Stimulated activated naive CD8-positive, alpha-beta T cell treated with anti-CD3 and anti-CD28 coated beads, Interleukin-15, amount 100 ng/mL, for 72 hours (primary cell): ENCODE data around the gene TK1.
"Not testable (repeated sequence)": the region's sequence is repeated elsewhere in the genome, so short reads cannot be mapped to it uniquely, and the experiment has no call there.

ENCODE experiments used
- ATAC-seq: fragments of 150-1000 bp; cut with Tn5 transposase; 2 replicates; pipeline ENCODE4 v1.10.0; 2021; ENCODE audit warnings: mild to moderate bottlenecking, moderate library complexity
- DNase-seq, 2 donors: peaks; one replicate each; pipeline ENCODE4 v3.0.0; 2021 to 2022
- H3K27ac Mint-ChIP-seq, 2 donors: one replicate each; pipeline ENCODE4 v1.8.0; 2022; ENCODE audit warnings: mild to moderate bottlenecking in 2 of 2, mixed read lengths in 2 of 2, moderate library complexity in 2 of 2
- H3K27me3 Mint-ChIP-seq: one replicate; pipeline ENCODE4 v1.8.0; 2022; ENCODE audit warnings: mixed read lengths
- H3K4me1 Mint-ChIP-seq: one replicate; pipeline ENCODE4 v1.8.0; 2022; ENCODE audit warnings: mild to moderate bottlenecking, mixed read lengths
- H3K4me3 Mint-ChIP-seq, 2 donors: one replicate each; pipeline ENCODE4 v1.8.0; 2022; ENCODE audit warnings: mild to moderate bottlenecking in 2 of 2, mixed read lengths in 2 of 2, moderate library complexity in 1 of 2
- H3K9me3 Mint-ChIP-seq, 2 donors: one replicate each; pipeline ENCODE4 v1.8.0; 2022; ENCODE audit warnings: mixed read lengths in 2 of 2

The TK1 gene, protein sequence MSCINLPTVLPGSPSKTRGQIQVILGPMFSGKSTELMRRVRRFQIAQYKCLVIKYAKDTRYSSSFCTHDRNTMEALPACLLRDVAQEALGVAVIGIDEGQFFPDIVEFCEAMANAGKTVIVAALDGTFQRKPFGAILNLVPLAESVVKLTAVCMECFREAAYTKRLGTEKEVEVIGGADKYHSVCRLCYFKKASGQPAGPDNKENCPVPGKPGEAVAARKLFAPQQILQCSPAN

DNA sequence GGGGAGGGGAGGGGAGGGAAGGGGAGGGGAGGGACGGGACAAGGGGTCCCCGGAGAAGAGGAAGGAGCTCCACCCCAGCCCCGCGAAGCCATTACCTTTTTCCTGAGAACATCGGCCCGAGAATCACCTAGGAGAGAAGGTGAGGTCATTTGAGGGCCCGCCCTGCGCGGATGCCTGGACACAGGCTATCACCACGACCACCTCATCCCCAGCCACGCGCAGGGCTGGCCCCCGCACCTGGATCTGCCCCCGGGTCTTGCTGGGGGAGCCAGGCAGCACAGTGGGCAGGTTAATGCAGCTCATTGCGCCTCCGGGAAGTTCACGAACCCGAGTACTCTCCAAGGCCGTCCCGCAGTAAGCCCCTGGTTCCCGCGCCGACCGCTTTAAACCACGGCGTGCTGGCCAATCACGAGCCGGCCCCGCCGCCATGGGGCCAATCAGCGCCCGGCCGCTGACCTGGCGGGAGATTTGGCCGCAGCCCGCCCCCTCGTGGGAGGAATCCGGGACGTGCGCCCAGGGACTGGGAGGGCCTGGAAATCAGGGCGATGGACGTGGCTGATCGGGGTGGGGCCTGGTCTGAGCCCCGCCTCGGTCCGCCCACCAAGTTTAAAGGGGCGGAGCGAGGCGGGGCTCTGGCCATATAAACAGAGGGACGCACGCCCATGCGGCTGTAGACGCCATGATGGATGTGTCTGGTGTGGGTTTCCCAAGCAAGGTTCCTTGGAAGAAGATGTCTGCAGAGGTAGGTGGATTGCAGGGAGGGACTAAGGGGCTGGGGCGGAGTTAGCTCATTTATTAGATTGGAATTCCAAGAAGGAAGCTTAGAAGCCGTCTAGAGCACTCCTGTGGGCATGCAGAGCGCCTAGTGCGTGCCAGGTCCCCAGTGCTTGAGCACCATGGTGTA is at the start of gene TK1, which contains the start of gene AFMID:
Gene TK1 (minus strand): TSS at position 361 of the 904 bp plus-strand sequence. CDS start 58 bp downstream, at position 303.
Gene AFMID (plus strand): TSS at position 671 of the 904 bp plus-strand sequence. CDS start 9 bp downstream, at position 680.
- Mint-ChIP-seq H3K27me3 (no peaks in the 10 kb centered on the region), H3K4me3 (peak within 1 kb of the TSS; percentile 89 to 93), H3K27ac (peak within 1 kb of the TSS; percentile 80 to 91), H3K4me1 (peaks cover 58% of the 10 kb centered on the region), H3K9me3 (no peaks in the 10 kb centered on the region)
- ATAC-seq (peak; percentile 97), DNase-seq (peak; percentile 94 to 97)

DNA sequence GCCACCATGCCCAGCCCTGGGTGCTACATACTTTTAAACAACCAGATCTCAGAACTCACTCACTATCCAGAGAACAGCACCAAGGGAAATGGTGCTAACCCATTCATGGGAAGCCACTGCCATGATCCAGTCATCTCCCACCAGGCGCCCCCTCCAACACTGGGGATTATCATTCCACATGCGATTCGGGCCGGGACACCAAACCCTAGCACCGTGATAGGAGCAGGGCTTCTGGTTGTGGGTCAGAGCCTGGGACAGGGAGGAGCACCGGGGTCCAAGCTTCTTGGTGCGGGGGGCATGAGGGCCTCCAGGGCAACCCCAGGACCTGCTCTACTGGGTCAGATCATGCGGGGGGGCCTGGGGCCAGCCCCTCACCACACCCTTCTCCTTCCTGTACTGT is 49.0 kb upstream of the TK1 start:
- no peak overlapping the region for H3K4me3 Mint-ChIP-seq
- peaks cover 22% of the 10 kb centered on the region for H3K4me1 Mint-ChIP-seq
- peaks cover 32% of the 10 kb centered on the region for H3K27me3 Mint-ChIP-seq
- no peak for DNase-seq
- no peak overlapping the region for H3K27ac Mint-ChIP-seq
- no peaks in the 10 kb centered on the region for H3K9me3 Mint-ChIP-seq
- ATAC-seq = no peak

DNA sequence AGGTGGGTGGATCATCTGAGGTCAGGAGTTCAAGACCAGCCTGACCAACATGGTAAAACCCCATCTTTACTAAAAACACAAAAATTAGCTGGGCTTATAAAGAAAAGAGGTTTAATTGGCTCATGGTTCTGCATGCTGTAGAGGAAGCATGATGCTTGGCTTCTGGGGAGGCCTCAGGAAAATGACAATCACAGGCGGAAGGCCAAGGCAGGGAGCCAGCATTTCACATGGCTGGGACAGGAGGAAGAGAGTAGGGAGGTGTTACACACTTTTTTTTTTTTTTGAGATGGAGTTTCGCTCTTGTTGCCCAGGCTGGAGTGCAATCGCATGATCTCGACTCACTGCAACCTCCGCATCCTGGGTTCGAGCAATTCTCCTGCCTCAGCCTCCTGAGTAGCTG is 48.2 kb upstream of the TK1 start:
- H3K4me1 Mint-ChIP-seq = peaks cover 30% of the 10 kb centered on the region
- not testable (repeated sequence) for H3K4me3 Mint-ChIP-seq, H3K27ac Mint-ChIP-seq, ATAC-seq, DNase-seq, H3K9me3 Mint-ChIP-seq
- H3K27me3 Mint-ChIP-seq = peaks cover 40% of the 10 kb centered on the region

DNA sequence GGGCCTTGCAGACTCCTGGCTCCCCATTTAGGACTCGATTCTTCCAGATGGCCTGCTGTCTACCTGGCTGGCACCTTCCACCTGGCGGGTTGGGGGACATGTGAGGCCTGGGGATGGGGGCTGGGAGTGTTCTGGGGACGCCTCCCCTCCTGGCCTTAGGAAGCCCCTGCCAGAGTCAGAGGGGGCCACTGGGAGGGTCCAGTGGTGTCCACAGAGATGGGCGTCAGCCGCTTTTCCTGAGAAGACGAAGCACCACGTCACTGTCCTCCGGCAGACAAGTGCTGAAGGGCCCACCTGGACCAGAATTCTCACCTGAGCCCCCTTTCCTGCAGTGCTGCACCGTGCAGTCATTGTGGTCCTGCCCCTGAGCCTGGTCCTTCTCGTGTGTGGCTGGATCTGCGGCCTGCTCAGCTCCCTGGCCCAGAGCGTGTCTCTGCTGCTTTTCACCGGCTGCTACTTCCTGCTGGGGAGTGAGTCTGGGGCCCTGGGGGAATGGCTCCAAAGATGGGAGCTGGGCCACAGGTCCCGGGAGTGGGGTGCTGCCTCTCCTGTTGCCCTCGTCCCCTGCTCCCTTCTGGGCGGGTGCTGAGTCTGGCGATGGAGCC is 47.5 kb upstream of the TK1 start:
- Mint-ChIP-seq H3K4me1 (peaks cover 30% of the 10 kb centered on the region), H3K27ac (no peak overlapping the region), H3K9me3 (no peaks in the 10 kb centered on the region), H3K27me3 (peaks cover 47% of the 10 kb centered on the region), H3K4me3 (no peak overlapping the region)
- no peak for DNase-seq
- no peak for ATAC-seq

DNA sequence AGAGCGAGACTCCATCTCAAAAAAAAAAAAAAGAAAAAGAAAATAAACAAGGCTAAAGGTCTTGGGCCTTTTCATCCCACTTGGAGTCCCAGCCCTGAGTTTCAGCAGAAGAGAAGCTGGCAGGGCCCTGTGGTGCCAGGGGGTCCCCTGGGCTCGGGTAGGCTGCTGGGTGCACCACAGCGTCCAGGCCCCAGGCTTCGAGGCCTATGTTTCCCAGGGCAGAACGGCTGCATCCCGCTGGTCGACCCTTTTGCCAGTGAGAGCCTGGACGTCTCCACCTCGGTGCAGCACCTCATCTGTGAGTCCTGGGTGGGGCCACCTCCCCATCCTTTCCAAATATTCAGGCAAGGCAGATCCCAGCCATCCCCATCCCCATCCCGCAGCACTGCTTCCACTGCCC is 46.8 kb upstream of the TK1 start:
- H3K27ac Mint-ChIP-seq = no peak overlapping the region
- DNase-seq (no peak), ATAC-seq (no peak)
- peaks cover 30% of the 10 kb centered on the region for H3K4me1 Mint-ChIP-seq
- H3K9me3 Mint-ChIP-seq = no peaks in the 10 kb centered on the region
- peaks cover 54% of the 10 kb centered on the region for H3K27me3 Mint-ChIP-seq
- H3K4me3 Mint-ChIP-seq = no peak overlapping the region

DNA sequence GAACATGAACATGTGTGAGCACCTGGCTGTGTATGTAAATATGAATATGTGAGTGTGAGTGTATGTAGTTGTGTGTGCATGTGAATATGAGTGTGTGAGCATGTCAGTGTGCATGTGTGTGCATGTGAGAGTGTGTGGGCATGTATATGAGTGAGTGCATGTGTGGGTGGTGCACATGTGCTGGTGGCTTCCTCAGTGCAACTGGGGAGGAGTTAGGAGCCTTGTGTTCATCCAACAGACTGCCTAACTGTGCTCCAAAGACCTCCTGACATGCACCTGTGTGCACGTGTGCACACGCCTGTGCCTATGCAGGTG is 46.0 kb upstream of the TK1 start:
- Mint-ChIP-seq H3K27ac (no peak overlapping the region), H3K9me3 (no peaks in the 10 kb centered on the region), H3K27me3 (peaks cover 62% of the 10 kb centered on the region), H3K4me1 (peaks cover 30% of the 10 kb centered on the region), H3K4me3 (no peak overlapping the region)
- no peak for ATAC-seq
- DNase-seq = no peak

DNA sequence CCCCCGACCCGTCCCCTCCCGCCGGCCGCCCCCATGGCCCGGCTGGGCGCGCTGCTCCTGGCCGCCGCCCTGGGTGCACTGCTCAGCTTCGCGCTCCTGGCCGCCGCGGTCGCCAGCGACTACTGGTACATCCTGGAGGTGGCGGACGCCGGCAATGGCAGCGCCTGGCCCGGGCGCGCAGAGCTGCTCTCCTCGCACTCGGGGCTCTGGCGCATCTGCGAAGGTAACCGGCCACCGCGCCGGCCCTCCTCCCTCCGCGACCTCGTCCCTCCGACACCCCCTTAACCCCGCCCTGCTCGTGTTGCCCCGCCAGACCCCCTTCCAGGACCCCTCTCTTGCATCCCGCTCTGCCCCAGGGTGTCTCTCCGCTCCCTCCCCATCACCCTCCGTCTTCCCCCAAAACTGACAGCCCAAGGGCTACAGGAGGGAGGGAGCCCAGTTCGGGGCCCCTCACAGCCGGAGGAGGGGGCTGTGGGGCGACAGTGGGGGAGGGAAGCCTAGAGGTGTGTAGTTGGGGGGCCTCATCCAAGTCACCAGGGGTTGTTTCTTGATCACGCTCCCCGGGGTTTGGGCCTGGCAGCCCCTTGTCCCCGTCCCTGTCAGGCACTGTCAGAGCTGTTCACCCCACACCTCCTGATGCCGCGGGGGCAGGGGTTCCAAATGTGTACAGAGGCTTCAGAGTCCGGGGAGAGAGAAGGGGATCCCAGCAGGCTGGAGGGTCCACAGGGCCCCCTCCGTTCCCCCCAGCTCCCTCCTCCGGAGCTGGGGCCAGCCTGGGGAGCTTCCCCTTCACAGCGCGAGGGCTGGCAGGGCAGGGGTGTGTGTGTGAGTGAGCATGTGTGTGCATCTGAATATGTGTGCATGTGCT is 45.4 kb upstream of the TK1 start:
- peak overlapping the region; percentile 49 to 62 for H3K4me3 Mint-ChIP-seq
- peak; percentile 82 for ATAC-seq

DNA sequence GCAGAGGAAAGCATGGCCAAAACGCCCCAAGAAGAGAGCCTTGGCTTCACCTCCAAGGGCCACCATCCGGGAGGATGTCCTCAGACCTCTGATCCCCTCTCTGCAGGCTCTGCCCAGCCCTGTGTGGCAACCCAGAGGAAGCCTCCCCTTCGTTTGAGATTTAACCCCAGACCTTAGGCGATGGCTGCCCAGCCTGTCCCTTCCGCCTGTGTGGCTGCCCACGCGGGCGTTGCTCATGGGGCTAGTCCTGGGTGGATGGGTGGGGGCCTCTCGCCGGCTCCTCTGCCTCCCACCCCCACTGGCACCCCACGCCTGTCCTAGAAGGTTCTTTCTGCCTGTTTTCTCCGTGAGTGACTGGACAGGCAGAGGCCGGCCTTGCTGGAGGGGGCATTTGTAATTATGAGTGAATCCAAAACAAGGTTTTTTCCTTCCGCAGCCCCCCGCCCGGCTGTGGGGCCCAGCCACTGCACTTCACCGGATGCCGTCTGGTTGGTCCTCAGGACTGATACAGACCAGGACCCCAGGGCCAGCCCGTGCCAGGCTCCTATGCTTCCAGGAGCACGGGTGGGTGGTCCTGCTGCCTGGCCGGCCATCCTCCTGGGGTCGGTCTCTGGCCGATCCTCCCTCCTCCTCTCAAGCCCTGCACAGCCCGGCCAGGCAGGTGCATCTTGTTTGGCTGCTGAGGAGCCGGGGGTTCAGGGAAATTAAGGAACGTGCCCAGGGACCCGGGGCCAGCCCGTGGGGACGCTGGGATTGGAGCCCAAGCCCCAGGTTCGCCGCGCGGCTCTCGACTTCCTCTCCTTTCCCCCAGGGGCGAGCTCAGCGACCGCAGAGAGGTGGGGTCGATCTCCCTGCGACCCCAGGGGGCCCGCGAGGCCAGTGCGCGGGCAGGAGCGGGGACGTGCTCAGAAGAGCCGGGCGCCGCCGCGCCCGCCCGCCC is 44.4 kb upstream of the TK1 start, which contains the start of gene TMEM235:
Gene TMEM235 (plus strand): TSS at position 636 of the 940 bp plus-strand sequence. CDS start 393 bp downstream, outside the sequence.
- ATAC-seq = no peak
- peaks cover 78% of the 10 kb centered on the region for H3K27me3 Mint-ChIP-seq
- H3K4me3 Mint-ChIP-seq = peak within 1 kb of the TSS; percentile 49 to 62

More for the DNA sequence above, 45.4 kb upstream of the TK1 start:
- H3K9me3 Mint-ChIP-seq = no peaks in the 10 kb centered on the region
- DNase-seq = no peak
- peaks cover 35% of the 10 kb centered on the region for H3K4me1 Mint-ChIP-seq
- peaks cover 68% of the 10 kb centered on the region for H3K27me3 Mint-ChIP-seq
- no peak overlapping the region for H3K27ac Mint-ChIP-seq

DNA sequence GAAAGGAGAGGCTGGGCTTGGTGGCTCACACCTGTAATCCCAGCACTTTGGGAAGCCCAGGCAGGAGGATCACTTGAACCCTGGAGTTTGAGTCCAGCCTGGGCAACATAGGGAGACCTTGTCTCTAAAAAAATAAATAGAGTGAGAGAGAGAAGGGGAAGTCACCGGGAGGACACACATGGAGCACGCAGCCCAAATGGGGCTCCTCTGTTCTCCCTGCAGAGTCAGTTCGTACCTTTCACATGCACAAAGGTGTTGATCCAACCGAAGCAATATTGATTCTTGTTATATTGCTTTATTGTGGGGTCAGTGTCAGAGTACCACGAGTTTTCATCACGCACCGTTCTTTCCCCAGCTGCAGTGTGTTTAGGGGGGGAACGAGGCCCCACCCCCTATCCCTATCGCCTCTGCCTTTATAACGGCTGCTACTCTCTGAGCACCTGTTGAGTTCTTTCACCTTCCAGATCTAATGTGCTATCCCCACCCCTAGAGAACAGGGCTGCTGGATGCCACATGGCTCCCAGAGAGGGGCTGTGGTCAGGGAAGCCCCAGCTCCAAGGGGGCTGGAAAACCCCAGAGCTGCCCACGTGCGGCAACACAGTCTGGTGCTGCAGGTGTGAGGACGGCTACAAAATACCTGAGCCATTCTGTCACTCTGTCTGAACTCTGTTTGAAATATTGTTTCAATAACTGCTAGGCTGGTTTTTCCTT is 43.6 kb upstream of the TK1 start:
- no peak overlapping the region for H3K4me3 Mint-ChIP-seq
- H3K27ac Mint-ChIP-seq = no peak overlapping the region
- peaks cover 35% of the 10 kb centered on the region for H3K4me1 Mint-ChIP-seq
- H3K27me3 Mint-ChIP-seq = peaks cover 79% of the 10 kb centered on the region
- H3K9me3 Mint-ChIP-seq = no peaks in the 10 kb centered on the region
- no peak for DNase-seq
- ATAC-seq = no peak

More for the DNA sequence above, 44.4 kb upstream of the TK1 start, which contains the start of gene TMEM235:
- H3K9me3 Mint-ChIP-seq = no peaks in the 10 kb centered on the region
- H3K27ac Mint-ChIP-seq = no peak within 1 kb of the TSS
- DNase-seq = no peak
- H3K4me1 Mint-ChIP-seq = peaks cover 35% of the 10 kb centered on the region

DNA sequence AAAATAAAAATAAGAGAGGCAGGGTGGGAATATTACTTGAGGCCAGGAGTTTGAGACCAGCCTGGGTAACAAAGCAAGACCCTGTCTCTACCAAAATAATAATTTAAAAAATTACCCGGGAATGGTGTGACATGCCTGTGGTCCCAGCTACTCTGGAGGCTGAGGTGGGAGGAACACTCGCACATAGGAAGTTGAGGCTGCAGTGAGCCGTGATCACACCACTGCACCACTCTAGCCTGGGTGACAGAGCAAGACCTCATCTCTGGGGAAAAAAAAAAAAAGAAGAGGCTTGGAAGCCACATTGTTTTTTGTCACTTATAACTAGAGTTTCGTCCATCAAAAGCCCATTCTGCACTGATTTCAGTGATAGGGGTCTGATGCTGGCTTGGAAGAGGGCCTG is 41.3 kb upstream of the TK1 start:
- no peak for DNase-seq
- no peak for ATAC-seq
- H3K27me3 Mint-ChIP-seq = peaks cover 70% of the 10 kb centered on the region
- no peaks in the 10 kb centered on the region for H3K9me3 Mint-ChIP-seq
- no peak overlapping the region for H3K27ac Mint-ChIP-seq
- H3K4me1 Mint-ChIP-seq = peaks cover 35% of the 10 kb centered on the region
- no peak overlapping the region for H3K4me3 Mint-ChIP-seq

DNA sequence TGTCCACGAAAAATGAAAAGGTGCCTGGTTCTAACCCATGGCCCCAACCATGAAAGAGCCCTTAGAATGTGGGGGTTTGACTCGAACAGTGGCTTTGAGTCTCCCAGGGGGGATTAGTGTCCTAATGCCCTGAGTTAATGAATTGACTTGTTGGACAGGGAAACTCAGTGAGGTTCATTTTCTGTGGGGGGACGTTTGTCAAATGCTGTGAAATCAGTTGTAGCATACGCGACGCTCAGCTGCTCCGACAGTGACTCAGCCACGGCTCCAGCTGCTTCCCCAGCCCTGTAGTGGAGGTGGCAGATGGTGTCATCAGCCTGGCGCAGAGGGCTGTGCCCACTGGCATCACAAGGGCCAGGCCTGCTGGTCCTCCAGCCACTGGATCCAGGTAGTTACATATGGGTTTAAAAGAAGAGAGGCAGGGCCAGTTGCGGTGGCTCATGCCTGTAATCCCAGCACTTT is 40.6 kb upstream of the TK1 start:
- ATAC-seq (no peak), DNase-seq (no peak)
- H3K27ac Mint-ChIP-seq = peak overlapping the region in 1 of 2 donors; percentile 2
- H3K4me1 Mint-ChIP-seq = peaks cover 29% of the 10 kb centered on the region
- H3K9me3 Mint-ChIP-seq = no peaks in the 10 kb centered on the region
- no peak overlapping the region for H3K4me3 Mint-ChIP-seq
- peaks cover 64% of the 10 kb centered on the region for H3K27me3 Mint-ChIP-seq

DNA sequence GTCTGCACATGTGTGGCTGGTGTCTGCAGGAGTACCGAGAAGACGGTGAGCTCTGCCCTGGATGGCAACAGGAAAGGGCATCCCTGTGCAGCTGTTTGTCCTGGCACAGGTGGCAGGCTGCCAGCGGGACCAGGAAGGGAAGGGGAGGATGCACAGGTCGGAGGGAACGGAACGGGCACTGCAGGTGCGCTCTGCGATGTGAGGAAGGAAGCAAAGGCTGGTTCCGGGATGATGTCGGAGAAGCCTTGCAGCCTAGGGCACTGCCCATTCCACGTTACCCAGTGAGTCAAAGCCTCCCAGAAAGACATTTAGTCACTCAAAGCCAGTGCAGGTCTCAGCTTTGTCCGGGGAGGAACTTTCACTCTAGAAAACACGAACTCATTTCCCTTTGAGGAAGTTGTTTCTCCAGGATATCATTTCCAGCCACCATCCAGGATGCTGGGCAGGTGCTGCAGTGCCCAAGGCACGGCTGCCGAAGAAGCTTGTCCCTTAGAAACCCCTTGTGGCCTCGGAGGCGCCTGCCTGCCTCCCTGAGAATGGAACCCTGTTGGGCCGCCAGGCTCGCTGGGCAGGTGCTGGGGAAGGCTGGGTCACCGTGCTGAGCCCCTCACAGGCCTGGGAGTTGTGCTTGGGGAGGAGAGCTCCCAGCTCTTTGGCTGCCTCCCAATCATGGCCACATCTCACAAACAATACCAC is 40.1 kb upstream of the TK1 start:
- H3K4me1 Mint-ChIP-seq = peaks cover 24% of the 10 kb centered on the region
- DNase-seq (no peak), ATAC-seq (peak; percentile 30)
- peak overlapping the region in 1 of 2 donors; percentile 84 for H3K27ac Mint-ChIP-seq
- peaks cover 58% of the 10 kb centered on the region for H3K27me3 Mint-ChIP-seq
- H3K9me3 Mint-ChIP-seq = no peaks in the 10 kb centered on the region
- H3K4me3 Mint-ChIP-seq = peak overlapping the region in 1 of 2 donors; percentile 6
